ENCODE measurements around the gene OR2V2.
"Not testable (repeated sequence)": the region's sequence is repeated elsewhere in the genome, so short reads cannot be mapped to it uniquely, and the experiment has no call there.

Gene OR2V2, protein sequence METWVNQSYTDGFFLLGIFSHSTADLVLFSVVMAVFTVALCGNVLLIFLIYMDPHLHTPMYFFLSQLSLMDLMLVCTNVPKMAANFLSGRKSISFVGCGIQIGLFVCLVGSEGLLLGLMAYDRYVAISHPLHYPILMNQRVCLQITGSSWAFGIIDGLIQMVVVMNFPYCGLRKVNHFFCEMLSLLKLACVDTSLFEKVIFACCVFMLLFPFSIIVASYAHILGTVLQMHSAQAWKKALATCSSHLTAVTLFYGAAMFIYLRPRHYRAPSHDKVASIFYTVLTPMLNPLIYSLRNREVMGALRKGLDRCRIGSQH

GRCh38 chr5:181146927-181147636, at the start of gene OR2V2:
TSS of gene OR2V2 (plus strand) at chr5:181147586. CDS start at chr5:181154943, 7,357 bp downstream.
- not testable (repeated sequence) for DNase-seq (ENCODE audit: low read depth in 2 of 2)

- not testable (repeated sequence) for DNase-seq (ENCODE audit: low read depth in 2 of 2)
Observed at GRCh38 chr5:181097759-181098491, 49.5 kb upstream of the OR2V2 start.

DNA sequence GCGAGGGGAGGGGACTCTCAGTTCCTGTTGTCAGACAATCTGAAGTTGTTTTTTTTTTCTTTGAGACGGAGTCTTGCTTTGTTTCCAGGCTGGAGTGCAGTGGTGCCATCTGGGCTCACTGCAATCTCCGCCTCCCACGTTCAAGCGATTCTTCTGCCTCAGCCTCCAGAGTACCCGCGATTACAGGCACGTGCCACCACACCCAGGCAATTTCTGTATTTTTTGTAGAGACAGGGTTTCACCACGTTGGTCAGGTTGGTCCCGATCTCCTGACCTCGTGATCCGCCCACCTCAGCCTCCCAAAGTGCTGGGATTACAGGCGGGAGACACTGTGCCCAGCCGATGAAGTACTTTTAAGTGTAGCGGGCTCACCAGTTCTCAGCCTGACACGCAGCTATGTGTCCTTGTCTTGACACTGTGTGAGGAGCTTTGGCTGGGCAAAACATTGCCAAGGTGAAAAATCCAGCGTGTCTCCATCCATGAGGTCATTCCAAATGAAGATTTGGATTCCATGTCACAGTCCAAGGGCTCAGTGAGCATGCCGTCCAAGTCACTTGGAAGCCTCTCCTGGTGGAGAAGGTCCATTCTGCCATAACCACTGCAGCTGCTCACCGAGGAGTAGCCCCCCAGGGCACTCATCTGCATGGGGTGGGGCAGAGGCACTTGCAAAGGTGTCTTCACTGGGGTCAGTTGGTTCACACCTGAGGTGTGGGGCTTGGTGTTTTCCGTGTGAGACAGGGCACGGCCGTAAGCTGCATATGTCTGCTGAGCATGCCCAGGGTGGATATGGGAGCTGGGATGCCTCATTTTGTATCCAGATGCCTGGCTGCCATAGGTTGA, 48.4 kb upstream of the OR2V2 start:
- DNase-seq (ENCODE audit: low read depth in 2 of 2) = no peak

DNA sequence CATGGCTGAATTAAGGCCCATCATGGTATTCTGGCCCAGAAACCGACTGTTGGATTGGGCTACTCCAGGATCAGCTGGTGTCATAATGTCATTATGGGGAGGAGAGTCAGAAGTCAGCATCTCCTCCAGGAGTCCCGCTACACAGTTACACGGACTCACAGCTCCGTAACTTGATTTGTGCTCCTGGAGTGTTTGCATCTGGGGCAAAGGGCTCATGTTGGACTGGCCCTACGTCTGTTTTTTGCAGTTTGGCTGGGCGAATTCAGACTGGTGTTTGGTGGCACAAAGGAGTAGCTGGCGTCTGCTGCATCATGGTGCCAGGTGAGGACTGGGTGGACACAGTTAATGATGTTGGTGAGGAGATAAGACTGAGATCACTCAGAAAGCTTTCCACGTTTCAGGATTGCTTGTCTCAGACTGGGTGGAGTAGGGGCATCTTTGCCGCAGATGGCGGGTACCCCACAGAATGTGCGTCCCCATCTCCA, 47.7 kb upstream of the OR2V2 start:
- no peak for DNase-seq (ENCODE audit: low read depth in 2 of 2)

DNA sequence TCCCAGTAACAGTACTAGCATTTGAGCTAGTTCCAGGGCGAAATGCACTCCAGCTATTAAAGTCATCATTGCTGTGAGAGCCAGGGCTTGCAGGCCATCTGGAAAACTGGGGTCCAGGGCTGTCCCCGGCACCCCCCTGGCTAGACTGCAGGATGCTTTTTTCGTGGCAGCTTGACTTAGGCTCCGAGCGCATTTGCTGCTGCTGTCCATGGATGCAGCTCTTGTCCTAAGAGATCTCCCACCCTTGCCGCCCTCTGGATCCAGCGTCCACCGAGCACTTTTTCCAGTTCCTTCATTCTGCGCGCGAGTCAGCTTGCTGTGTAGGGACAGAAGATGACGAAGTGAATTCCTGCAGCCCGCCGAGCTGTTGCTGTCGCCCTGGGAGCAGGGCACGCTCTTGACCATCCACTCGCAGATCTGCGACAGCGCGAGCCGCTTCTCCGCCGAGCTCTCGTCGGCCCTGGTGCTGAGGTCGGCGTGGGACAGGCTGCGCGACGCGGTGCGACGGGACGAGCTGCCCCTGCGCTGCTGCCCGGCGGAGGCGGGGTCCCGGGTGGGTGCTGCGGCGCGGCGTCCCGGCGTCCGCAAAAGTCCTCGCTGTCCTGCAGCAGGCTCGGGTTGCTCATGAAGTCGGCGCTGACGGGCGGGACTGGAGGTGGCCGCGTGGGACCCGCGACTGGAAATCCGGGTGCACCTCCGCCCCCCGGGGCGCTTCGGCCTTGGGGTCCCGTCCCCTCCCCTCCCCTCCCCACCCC, 47.1 kb upstream of the OR2V2 start:
- no peak for DNase-seq (ENCODE audit: low read depth in 2 of 2)

DNA sequence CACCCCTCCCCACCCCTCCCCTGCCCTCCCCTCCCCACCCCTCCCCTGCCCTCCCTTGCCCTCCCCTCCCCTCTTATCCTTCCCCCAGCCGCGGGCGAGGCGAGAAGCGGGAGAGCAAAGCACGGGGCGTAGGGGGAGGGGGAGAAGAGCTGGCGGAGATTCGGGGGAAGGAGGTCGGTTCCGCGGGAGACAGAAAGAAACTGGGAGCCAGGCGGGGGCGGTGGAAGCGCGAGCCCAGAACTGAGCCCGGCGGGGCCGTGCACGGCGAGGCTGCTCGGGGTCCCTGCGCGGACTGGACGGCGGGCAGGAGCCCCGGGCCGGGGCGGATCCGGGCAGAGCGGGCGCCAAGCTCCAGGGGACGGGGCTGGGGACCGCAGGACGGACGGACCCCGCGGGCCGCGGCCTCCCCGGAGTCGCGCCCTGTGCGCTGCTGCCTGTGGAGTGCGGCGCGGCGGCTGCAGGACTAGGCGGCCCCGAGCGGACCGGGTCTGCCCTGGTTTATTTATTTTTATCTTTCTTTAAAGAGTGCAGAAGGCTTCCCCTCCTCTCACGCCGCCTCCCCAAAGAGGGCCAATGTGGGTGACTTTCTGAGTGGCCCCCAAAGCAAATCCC, 46.2 kb upstream of the OR2V2 start:
- DNase-seq (ENCODE audit: low read depth in 2 of 2) = not testable (repeated sequence)

DNA sequence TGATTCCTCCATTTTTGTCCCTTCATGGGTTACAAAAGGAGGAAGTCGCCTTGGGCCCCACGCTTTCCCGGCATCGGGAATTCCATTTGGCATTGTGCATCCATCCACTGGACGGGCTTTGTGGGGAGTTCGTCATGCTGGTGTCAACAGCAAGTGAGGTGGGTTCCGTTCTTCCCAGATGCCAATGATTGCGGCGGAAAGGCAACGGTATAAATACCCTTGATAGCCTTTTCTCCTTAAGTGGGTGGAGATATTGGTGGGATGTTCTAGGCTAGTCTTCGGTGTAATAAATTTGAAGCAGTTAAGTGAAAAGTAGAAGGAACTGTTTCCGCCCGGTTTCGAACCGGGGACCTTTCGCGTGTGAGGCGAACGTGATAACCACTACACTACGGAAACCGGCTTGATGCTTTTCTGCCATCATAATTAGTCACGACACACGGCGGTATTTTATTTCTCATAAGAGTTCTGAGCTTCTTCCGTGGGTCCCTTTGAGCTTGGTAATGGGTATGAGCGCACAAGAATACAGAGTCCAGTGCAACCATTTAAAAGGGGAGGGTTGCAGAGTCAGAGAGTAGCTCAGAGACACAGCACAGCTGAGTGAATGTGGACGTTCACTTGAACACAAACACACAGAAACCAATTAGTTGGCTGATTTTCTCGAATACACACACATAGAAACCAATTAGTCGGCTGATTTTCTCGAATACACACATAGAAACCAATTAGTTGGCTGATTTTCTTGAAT, 45.3 kb upstream of the OR2V2 start:
- DNase-seq (ENCODE audit: low read depth in 2 of 2) = not testable (repeated sequence)

GRCh38 chr5:181104259-181104568, 43.2 kb upstream of the OR2V2 start:
- not testable (repeated sequence) for DNase-seq (ENCODE audit: low read depth in 2 of 2)

GRCh38 chr5:181104606-181105390, 42.6 kb upstream of the OR2V2 start:
- DNase-seq (ENCODE audit: low read depth in 2 of 2) = not testable (repeated sequence)

- DNase-seq (ENCODE audit: low read depth in 2 of 2) = no peak
Observed at GRCh38 chr5:181105391-181106025, 41.9 kb upstream of the OR2V2 start.

- DNase-seq (ENCODE audit: low read depth in 2 of 2) = no peak
Observed at GRCh38 chr5:181107699-181108098, 39.7 kb upstream of the OR2V2 start.

DNA sequence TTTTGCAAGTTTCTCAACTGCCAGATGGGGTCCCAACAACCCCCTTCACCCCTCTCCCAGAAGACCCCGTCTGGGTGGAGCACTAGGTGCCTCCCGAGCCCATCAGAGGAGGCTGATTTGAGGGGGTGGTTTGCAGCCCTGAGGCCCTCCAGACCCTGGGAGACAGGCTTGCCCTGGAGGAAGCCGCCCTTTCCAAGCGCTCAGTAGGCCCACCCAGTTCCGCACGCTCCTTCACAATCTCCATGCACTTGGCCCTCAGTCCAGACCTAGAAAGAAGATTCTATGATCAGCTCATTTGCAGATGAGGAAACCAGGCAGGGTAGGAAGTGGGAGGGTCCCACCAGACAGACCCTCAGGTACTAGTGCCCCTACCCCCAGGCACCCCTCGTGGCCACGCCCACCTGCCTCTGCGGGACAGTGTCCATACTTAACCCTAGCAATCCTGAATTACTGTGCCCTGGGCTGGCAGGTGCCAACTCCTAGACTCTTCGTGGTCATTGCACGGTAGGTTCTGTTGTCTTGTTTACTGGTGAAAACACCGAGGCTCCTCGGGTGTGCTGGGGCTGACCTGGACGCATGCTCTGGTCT, 38.7 kb upstream of the OR2V2 start:
- DNase-seq (ENCODE audit: low read depth in 2 of 2) = no peak

DNA sequence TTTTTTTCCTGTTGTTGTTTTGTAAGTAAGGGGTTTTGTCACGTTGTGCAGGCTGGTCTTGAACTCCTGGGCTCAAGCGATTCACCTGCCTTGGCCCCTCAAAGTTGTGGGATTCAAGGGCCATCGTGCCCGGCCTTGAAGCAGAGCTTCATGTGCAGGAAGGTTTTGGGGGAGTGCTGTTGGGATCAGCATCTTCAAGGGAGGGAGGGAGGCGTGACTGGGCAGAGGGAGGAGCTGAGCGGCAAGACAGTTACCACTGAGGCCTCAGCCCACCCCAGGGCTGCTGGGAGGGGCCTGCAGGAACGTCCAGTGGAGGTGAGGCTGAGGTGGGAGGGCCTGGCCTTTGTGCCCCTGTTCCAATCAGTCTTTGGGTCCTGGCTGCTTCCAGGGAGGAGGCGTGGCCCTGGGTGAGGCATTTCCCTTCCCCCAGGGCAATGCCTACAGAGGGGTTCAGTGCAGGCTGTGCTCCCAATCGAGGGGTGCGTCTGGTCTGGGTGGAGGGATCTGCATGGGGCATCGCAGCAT, 37.8 kb upstream of the OR2V2 start:
- DNase-seq (ENCODE audit: low read depth in 2 of 2) = no peak

GRCh38 chr5:181111010-181111409, 36.4 kb upstream of the OR2V2 start:
- DNase-seq (ENCODE audit: low read depth in 2 of 2) = no peak

GRCh38 chr5:181112476-181112875, 34.9 kb upstream of the OR2V2 start:
- DNase-seq (ENCODE audit: low read depth in 2 of 2) = no peak

DNA sequence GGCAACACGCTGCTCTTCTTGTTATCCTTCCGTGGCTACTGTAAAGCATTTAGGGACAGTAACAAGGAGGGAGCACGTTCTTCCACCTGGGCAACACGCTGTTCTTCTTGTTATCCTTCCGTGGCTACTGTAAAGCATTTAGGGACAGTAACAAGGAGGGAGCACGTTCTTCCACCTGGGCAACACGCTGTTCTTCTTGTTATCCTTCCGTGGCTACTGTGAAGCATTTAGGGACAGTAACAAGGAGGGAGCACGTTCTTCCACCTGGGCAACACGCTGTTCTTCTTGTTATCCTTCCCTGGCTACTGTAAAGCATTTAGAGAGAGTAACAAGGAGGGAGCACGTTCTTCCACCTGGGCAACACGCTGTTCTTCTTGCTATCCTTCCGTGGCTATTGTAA, 33.8 kb upstream of the OR2V2 start:
- DNase-seq (ENCODE audit: low read depth in 2 of 2) = not testable (repeated sequence)

DNA sequence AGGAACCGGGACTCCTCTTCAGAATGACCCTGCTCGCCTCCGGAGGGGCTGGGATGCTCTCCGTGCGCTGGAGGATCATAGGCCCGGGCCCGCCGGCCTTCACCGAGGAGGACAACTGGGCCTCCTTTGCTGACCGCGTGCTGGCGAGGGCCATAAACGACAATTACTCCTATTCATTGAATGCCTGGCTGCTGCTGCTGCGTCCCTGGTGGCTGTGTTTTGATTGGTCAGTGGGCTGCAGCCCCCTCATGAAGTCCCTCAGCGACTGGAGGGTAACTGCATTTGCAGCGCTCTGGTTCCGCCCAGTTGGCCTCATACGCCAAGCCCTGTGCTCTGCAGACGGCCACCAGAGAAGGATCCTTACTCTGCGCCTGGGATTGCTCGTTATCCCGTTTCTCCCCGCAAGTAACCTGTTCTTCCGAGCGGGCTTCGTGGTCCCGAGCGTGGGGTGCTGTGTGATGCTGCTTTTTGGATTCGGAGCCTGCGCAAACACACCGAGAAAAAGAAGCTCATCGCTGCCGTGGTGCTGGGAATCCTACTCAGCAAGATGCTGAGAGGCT, 33.0 kb upstream of the OR2V2 start:
- DNase-seq (ENCODE audit: low read depth in 2 of 2) = no peak

Measured in stimulated activated CD8-positive, alpha-beta memory T cell treated with anti-CD3 and anti-CD28 coated beads, Interleukin-2, amount 100 ng/mL, for 1 hour (primary cell).